ENCODE results near the gene RAB11FIP3. TPM values are rescaled to one million over a fixed set of nuclear protein-coding genes. Genes with fewer than 3 reads are reported as not detected.

RAB11FIP3 gene
- total and polyA plus RNA-seq, 9 of the 15 experiments (the other 6 are each of a cell fraction or from before 2014, with no cell fraction given), result 0.46 to 13.1 (median 4.3) TPM

GRCh38 chr16:396605-397004, 28.8 kb upstream of the RAB11FIP3 start (continued):
- no peak for TF ChIP-seq CEBPZ (IDR thresholded peaks at IDR 0.05; ENCODE audit: borderline replicate concordance, low read depth, low read length)
- TF ChIP-seq SRSF9 (IDR thresholded peaks at IDR 0.05; ENCODE audit: borderline replicate concordance, low read depth, low read length), result no peak
- TF ChIP-seq CLOCK (CRISPR knock-in tag; IDR thresholded peaks at IDR 0.05; ENCODE audit: borderline replicate concordance), result no peak
- TF ChIP-seq MAZ (CRISPR knock-in tag; conservative IDR thresholded peaks at IDR 0.05 in 1 of 2, IDR thresholded peaks at IDR 0.05 in 1 of 2), result peak; percentile 11 to 75; a peak in 3 of 4 replicates
- peak in 1 of 2 experiments; percentile 68; a peak in 2 of 4 replicates for TF ChIP-seq MLLT1 (IDR thresholded peaks at IDR 0.05)
- TF ChIP-seq MYBL2 (IDR thresholded peaks at IDR 0.05; ENCODE audit: low read depth), result peak; percentile 60
- TF ChIP-seq MYBL2 (CRISPR knock-in tag; IDR thresholded peaks at IDR 0.05; ENCODE audit: borderline replicate concordance), result no peak
- no peak; the same call in 1 of the 2 replicates for TF ChIP-seq VEZF1 (CRISPR knock-in tag; IDR thresholded peaks at IDR 0.05)
- TF ChIP-seq ZNF263 (CRISPR knock-in tag; IDR thresholded peaks at IDR 0.05; ENCODE audit: borderline replicate concordance), result peak; percentile 52; the same call in 1 of the 2 replicates
- TF ChIP-seq NKRF (IDR thresholded peaks at IDR 0.05; ENCODE audit: borderline replicate concordance), result peak; percentile 36; the same call in 1 of the 2 replicates
- TF ChIP-seq PBX2 (CRISPR knock-in tag; IDR thresholded peaks at IDR 0.05; ENCODE audit: low read depth), result no peak
- TF ChIP-seq PBX2 (tag; conservative IDR thresholded peaks at IDR 0.05; ENCODE audit: low read depth), result no peak

All from K562 (cell line).